K562 (cell line): ENCODE measurements around the gene MYL10. TPM values are rescaled to one million over a fixed set of nuclear protein-coding genes. Genes with fewer than 3 reads are reported as not detected.

Experiments used
- ATF6 ChIP-seq: sonication (generic); formaldehyde crosslinking; IDR thresholded peaks from 2 replicates; pipeline ENCODE4 v1.4.0; 2020; ENCODE audit warnings: mild to moderate bottlenecking, missing genetic modification reagents
- ILK ChIP-seq: fragments of 450-650 bp; IDR thresholded peaks from 2 replicates; pipeline ENCODE4 v1.6.1; 2016; ENCODE audit warnings: missing genetic modification characterization, low read depth, mild to moderate bottlenecking, missing compliant biosample characterization, moderate library complexity, borderline replicate concordance
- POU5F1 ChIP-seq: fragments of 150-350 bp; IDR thresholded peaks from 2 replicates; pipeline ENCODE4 v1.6.1; 2014; ENCODE audit warnings: borderline replicate concordance, low read length, low read depth, mild to moderate bottlenecking; ENCODE audit not compliant: partially characterized antibody
- RNF219 ChIP-seq: fragments of 250-450 bp; sonication (Bioruptor Pico); IDR thresholded peaks from 2 replicates; pipeline ENCODE4 v1.5.0; 2022; ENCODE audit warnings: mild to moderate bottlenecking
- polyA plus RNA-seq, 8 experiments: library from polyadenylated mRNA; depleted of rRNA in 4 of 8; stranded (reverse) in 5 of 8; unstranded in 3 of 8; fragments of >200 nt; fragmentation: Nextera tagmentation in 2 of 8; fragmentation: Illumina TruSeq in 1 of 8; extraction: Ambion mirVana in 2 of 8; extraction: Trizol in 1 of 8; gene quantifications; 2 replicates each; pipeline versions ENCODE4 v1.2.1 to v1.2.3, GENCODE V29; 2011 to 2014; ENCODE audit warnings: inconsistent platforms in 1 of 8, missing spikeins in 1 of 8
- total RNA-seq, 7 experiments: library from RNA; depleted of rRNA in 6 of 7; stranded (reverse); fragments of >200 nt in 6 of 7; fragmentation: Illumina TruSeq in 2 of 7; extraction: Trizol in 2 of 7; gene quantifications; 2 replicates each; pipeline versions ENCODE4 v1.2.1 to v1.2.3, GENCODE V29; 2011 to 2021; ENCODE audit warnings: low replicate concordance in 1 of 7

MYL10 gene
- total and polyA plus RNA-seq, 9 of the 15 experiments (the other 6 are each of a cell fraction or from before 2014, with no cell fraction given), result not detected

- TF ChIP-seq ATF6 (CRISPR knock-in tag) (no peak), ILK (tag) (no peak), RNF219 (CRISPR knock-in tag) (no peak), POU5F1 (no peak)
Observed at GRCh38 chr7:101614098-101614938, 14.8 kb downstream of the MYL10 start (continued).
